Measurements from ENCODE around the gene SH3BP2. TPM values are rescaled to one million over a fixed set of nuclear protein-coding genes. Genes with fewer than 3 reads are reported as not detected.

SH3BP2 gene
- polyA plus RNA-seq, 1 of the 3 experiments (the other 2 are of a cell fraction) = 25.2 TPM

GRCh38 chr4:2843941-2844584 is 51.2 kb downstream of the SH3BP2 start:
- Histone ChIP-seq H3K27ac (ENCODE audit: low read depth in 2 of 2, low read length in 1 of 2) (peak overlapping the region; percentile 62 to 72; a peak in 3 of 4 replicates), H4K20me1 (ENCODE audit: insufficient read depth) (peaks cover 45% of the 10 kb centered on the region), H3K36me3 (replicated peaks in 1 of 2; ENCODE audit: control insufficient read depth in 1 of 2, insufficient read depth in 2 of 2, low read length in 1 of 2) (no peaks in the 10 kb centered on the region), H3K9me3 (no peaks in the 10 kb centered on the region), H3K4me2 (peak overlapping the region; percentile 85), H3K27me3 (ENCODE audit: insufficient read depth) (no peaks in the 10 kb centered on the region), H3F3A (replicated peaks; ENCODE audit: insufficient read depth) (peaks cover 22% of the 10 kb centered on the region), H3K9me2 (no peaks in the 10 kb centered on the region), H2AFZ (ENCODE audit: low read depth) (no peak overlapping the region), H3K79me2 (ENCODE audit: insufficient read depth) (peaks cover 51% of the 10 kb centered on the region), H3K9ac (peak overlapping the region; percentile 87), H3K4me1 (ENCODE audit: control insufficient read depth in 1 of 2, insufficient read depth in 2 of 2, low read depth in 1 of 2, low read length in 1 of 2) (peaks cover 0 to 13% of the 10 kb centered on the region in 2 experiments; a peak in 3 of 4 replicates), H3K4me3 (ENCODE audit: low read depth in 2 of 2, low read length in 1 of 2) (peak overlapping the region; percentile 63 to 79)
- DNase-seq = peak; percentile 79
- 0% methylated on average over 9 of the region's 74 CpGs for WGBS (ENCODE audit: low lambda C conversion rate)
- ChIA-PET POLR2A (interaction anchor here (0.7 to 1.5 kb wide), 2 partner anchors 10 to 46 kb away, joined by 3 to 6 read pairs; no protein-coding TSS in a partner anchor), CTCF (interaction anchor here (1.2 to 1.5 kb wide), 3 partner anchors 25 to 91 kb away, joined by 3 read pairs; no protein-coding TSS in a partner anchor)
- TF ChIP-seq FOXM1 (IDR thresholded peaks at IDR 0.05; ENCODE audit: low read depth) (no peak), RAD21 (IDR thresholded peaks at IDR 0.05; ENCODE audit: low read length) (peak; percentile 19; the same call in 1 of the 2 replicates), FOSL2 (IDR thresholded peaks at IDR 0.05; ENCODE audit: borderline replicate concordance, low read depth) (no peak), CTCF (IDR thresholded peaks at IDR 0.05) (no peak), USF2 (IDR thresholded peaks at IDR 0.05; ENCODE audit: borderline replicate concordance, low read depth, low read length) (no peak), TCF12 (IDR thresholded peaks at IDR 0.05) (no peak), POLR2AphosphoS5 (IDR thresholded peaks at IDR 0.05; ENCODE audit: low read depth, low read length) (no peak), RFX5 (IDR thresholded peaks at IDR 0.05; ENCODE audit: low read length) (no peak), TEAD4 (IDR thresholded peaks at IDR 0.05; ENCODE audit: borderline replicate concordance, insufficient read depth) (no peak), MEF2A (IDR thresholded peaks at IDR 0.05; ENCODE audit: borderline replicate concordance, low read depth) (no peak), MXI1 (IDR thresholded peaks at IDR 0.05; ENCODE audit: low read depth, low read length) (0 out of 2 replicates have a peak, but pooled peaks have one; percentile 10), ELF1 (IDR thresholded peaks at IDR 0.05) (no peak), NFIC (IDR thresholded peaks at IDR 0.05; ENCODE audit: borderline replicate concordance) (no peak)

GRCh38 chr4:2846172-2846571 is 53.3 kb downstream of the SH3BP2 start:
- Histone ChIP-seq H3K4me1 (ENCODE audit: control insufficient read depth in 1 of 2, insufficient read depth in 2 of 2, low read depth in 1 of 2, low read length in 1 of 2) (peaks cover 0 to 16% of the 10 kb centered on the region in 2 experiments; a peak in 3 of 4 replicates), H3K27me3 (ENCODE audit: insufficient read depth) (no peaks in the 10 kb centered on the region), H3K9me3 (no peaks in the 10 kb centered on the region), H4K20me1 (ENCODE audit: insufficient read depth) (peaks cover 64% of the 10 kb centered on the region), H2AFZ (ENCODE audit: low read depth) (no peak overlapping the region), H3K27ac (ENCODE audit: low read depth in 2 of 2, low read length in 1 of 2) (no peak overlapping the region), H3K9me2 (no peaks in the 10 kb centered on the region), H3K4me3 (ENCODE audit: low read depth in 2 of 2, low read length in 1 of 2) (no peak overlapping the region), H3K79me2 (ENCODE audit: insufficient read depth) (peaks cover 72% of the 10 kb centered on the region), H3K36me3 (replicated peaks in 1 of 2; ENCODE audit: control insufficient read depth in 1 of 2, insufficient read depth in 2 of 2, low read length in 1 of 2) (no peaks in the 10 kb centered on the region), H3K4me2 (peak overlapping the region; percentile 85; the same call in 1 of the 2 replicates), H3F3A (replicated peaks; ENCODE audit: insufficient read depth) (peaks cover 18% of the 10 kb centered on the region), H3K9ac (no peak overlapping the region)
- TF ChIP-seq FOXM1 (IDR thresholded peaks at IDR 0.05; ENCODE audit: low read depth) = no peak
- TF ChIP-seq MEF2A (IDR thresholded peaks at IDR 0.05; ENCODE audit: borderline replicate concordance, low read depth) = no peak
- no peak for TF ChIP-seq RXRA (IDR thresholded peaks at IDR 0.05; ENCODE audit: borderline replicate concordance, low read depth)
- no peak for TF ChIP-seq PBX3 (IDR thresholded peaks at IDR 0.05)
- TF ChIP-seq TEAD4 (IDR thresholded peaks at IDR 0.05; ENCODE audit: borderline replicate concordance, insufficient read depth) = no peak
- no peak for TF ChIP-seq TAF1 (IDR thresholded peaks at IDR 0.05; ENCODE audit: borderline replicate concordance, low read depth, low read length)
- no peak for TF ChIP-seq ZBTB33 (IDR thresholded peaks at IDR 0.05; ENCODE audit: borderline replicate concordance, low read depth)
- no peak for TF ChIP-seq CTCF (IDR thresholded peaks at IDR 0.05)
- POLR2A ChIA-PET = interaction anchor here (1.2 kb wide), 1 partner anchor 41 kb away, joined by 3 read pairs; no protein-coding TSS in a partner anchor
- DNase-seq = no peak
- WGBS (ENCODE audit: low lambda C conversion rate) = 85% methylated on average over 2 of the region's 2 CpGs
- CTCF ChIA-PET = interaction anchor here (1.5 kb wide), 1 partner anchor 12 kb away, joined by 3 read pairs; no protein-coding TSS in a partner anchor

All from SK-N-SH (cell line).